ENCODE results near the gene CDH19.

GRCh38 chr18:66562279-66562678 lies 41.6 kb downstream of the CDH19 start:
- no peak for TF ChIP-seq CTCF (IDR thresholded peaks at IDR 0.05 in 2 of 3, conservative IDR thresholded peaks at IDR 0.05 in 1 of 3; ENCODE audit: borderline replicate concordance in 1 of 3, insufficient read depth in 1 of 3, low read depth in 2 of 3, low read length in 2 of 3)
- TF ChIP-seq, protein P1, sequence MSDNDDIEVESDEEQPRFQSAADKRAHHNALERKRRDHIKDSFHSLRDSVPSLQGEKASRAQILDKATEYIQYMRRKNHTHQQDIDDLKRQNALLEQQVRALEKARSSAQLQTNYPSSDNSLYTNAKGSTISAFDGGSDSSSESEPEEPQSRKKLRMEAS (IDR thresholded peaks at IDR 0.05) = no peak
- TF ChIP-seq, protein P2, sequence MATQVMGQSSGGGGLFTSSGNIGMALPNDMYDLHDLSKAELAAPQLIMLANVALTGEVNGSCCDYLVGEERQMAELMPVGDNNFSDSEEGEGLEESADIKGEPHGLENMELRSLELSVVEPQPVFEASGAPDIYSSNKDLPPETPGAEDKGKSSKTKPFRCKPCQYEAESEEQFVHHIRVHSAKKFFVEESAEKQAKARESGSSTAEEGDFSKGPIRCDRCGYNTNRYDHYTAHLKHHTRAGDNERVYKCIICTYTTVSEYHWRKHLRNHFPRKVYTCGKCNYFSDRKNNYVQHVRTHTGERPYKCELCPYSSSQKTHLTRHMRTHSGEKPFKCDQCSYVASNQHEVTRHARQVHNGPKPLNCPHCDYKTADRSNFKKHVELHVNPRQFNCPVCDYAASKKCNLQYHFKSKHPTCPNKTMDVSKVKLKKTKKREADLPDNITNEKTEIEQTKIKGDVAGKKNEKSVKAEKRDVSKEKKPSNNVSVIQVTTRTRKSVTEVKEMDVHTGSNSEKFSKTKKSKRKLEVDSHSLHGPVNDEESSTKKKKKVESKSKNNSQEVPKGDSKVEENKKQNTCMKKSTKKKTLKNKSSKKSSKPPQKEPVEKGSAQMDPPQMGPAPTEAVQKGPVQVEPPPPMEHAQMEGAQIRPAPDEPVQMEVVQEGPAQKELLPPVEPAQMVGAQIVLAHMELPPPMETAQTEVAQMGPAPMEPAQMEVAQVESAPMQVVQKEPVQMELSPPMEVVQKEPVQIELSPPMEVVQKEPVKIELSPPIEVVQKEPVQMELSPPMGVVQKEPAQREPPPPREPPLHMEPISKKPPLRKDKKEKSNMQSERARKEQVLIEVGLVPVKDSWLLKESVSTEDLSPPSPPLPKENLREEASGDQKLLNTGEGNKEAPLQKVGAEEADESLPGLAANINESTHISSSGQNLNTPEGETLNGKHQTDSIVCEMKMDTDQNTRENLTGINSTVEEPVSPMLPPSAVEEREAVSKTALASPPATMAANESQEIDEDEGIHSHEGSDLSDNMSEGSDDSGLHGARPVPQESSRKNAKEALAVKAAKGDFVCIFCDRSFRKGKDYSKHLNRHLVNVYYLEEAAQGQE (IDR thresholded peaks at IDR 0.05; ENCODE audit: low read depth) = no peak
- TF ChIP-seq POLR2AphosphoS5 (IDR thresholded peaks at IDR 0.05; ENCODE audit: low read depth, low read length) = no peak
- no peak for TF ChIP-seq ZFX (IDR thresholded peaks at IDR 0.05)
- TF ChIP-seq EZH2 (IDR thresholded peaks at IDR 0.05) = no peak

Measured in HCT116 (cell line).